Stimulated activated CD8-positive, alpha-beta memory T cell treated with anti-CD3 and anti-CD28 coated beads, Interleukin-7, amount 100 ng/mL, for 24 hours (primary cell): ENCODE measurements around the gene EPO.
A peak's percentile ranks its signal among the peaks of the same experiment; 100 is the strongest.
"Not testable (repeated sequence)": the region's sequence is repeated elsewhere in the genome, so short reads cannot be mapped to it uniquely, and the experiment has no call there.

Experiments
- DNase-seq: peaks from one replicate; pipeline ENCODE4 v3.0.0-alpha.2; 2020; ENCODE audit warnings: low read depth

The EPO gene

GRCh38 chr7:100705753-100706671 is 14.3 kb upstream of the EPO start, which contains the start of gene POP7:
Gene POP7 (plus strand): TSS chr7:100706121. CDS start chr7:100706831, 710 bp downstream.
- DNase-seq, result peak; percentile 99

GRCh38 chr7:100706672-100707311 is 13.5 kb upstream of the EPO start:
- DNase-seq, result no peak

GRCh38 chr7:100708395-100708794 is 11.9 kb upstream of the EPO start:
- DNase-seq, result no peak

- no peak for DNase-seq
Observed at GRCh38 chr7:100710452-100710851, 9.8 kb upstream of the EPO start.

GRCh38 chr7:100711369-100711768 is 8.9 kb upstream of the EPO start:
- DNase-seq, result no peak

GRCh38 chr7:100714725-100715124 is 5.5 kb upstream of the EPO start:
- no peak for DNase-seq

- DNase-seq, result not testable (repeated sequence)
Observed at GRCh38 chr7:100717073-100717472, 3.2 kb upstream of the EPO start.

GRCh38 chr7:100719523-100720278 is 567 bp upstream of the EPO start:
- DNase-seq, result no peak

GRCh38 chr7:100720671-100721504 is 620 bp downstream of the EPO start:
- DNase-seq, result no peak

- no peak for DNase-seq
Observed at GRCh38 chr7:100721505-100721812, 1.2 kb downstream of the EPO start.

GRCh38 chr7:100722480-100723212 is 2.4 kb downstream of the EPO start:
- no peak for DNase-seq

- no peak for DNase-seq
Observed at GRCh38 chr7:100723732-100724275, 3.5 kb downstream of the EPO start.

GRCh38 chr7:100724364-100724763 is 4.1 kb downstream of the EPO start:
- not testable (repeated sequence) for DNase-seq

GRCh38 chr7:100726996-100727761 is 6.9 kb downstream of the EPO start:
- DNase-seq, result no peak

- no peak for DNase-seq
Observed at GRCh38 chr7:100728196-100728595, 7.9 kb downstream of the EPO start.

GRCh38 chr7:100730136-100730800 is 10.0 kb downstream of the EPO start:
- DNase-seq, result no peak

- no peak for DNase-seq
Observed at GRCh38 chr7:100731937-100732636, 11.8 kb downstream of the EPO start.

GRCh38 chr7:100735730-100736129 is 15.5 kb downstream of the EPO start:
- DNase-seq, result no peak

GRCh38 chr7:100736671-100737070 is 16.4 kb downstream of the EPO start:
- DNase-seq, result no peak
